ENCODE results near the gene CDH3. TPM values are rescaled to one million over a fixed set of nuclear protein-coding genes. Genes with fewer than 3 reads are reported as not detected.

CDH3 gene
- total and polyA plus RNA-seq, 2 of the 8 experiments (the other 6 are each of a cell fraction or from before 2014, with no cell fraction given): 146 to 171 TPM

DNA sequence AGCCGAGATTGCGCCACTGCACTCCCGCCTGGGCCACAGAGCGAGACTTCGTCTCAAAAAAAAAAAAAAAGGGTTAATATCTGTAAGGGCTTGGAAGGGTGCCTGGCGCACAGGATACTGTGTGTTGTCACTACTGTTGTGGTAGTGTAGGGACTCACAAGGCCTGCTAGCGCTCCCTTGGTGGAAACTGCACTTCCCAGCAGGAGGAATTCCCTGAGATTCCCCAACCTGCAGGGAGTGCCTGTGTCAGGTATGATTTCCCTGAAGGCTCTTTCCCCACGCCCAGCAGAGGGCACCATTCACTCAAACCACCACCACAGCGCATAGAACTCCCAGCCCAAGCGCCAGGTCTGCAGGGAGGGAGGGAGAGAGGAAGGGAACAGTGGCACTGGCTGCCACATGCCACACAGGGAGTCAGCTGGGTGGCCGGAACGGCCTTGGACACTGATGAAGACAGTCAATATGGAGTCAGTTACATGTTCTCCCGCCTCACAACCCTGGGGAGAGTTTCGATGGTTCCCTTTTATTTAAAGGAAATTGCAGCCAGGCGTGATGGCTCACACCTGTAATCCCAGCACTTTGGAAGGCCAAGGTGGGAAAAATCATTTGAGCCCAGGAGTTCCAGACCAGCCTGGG lies 59.2 kb downstream of the CDH3 start (continued):
- no peak for TF ChIP-seq POLR2AphosphoS5 (IDR thresholded peaks at IDR 0.05; ENCODE audit: low read depth, low read length)
- TF ChIP-seq CHD1 (IDR thresholded peaks at IDR 0.05; ENCODE audit: low read depth, low read length): no peak
- TF ChIP-seq SP2 (IDR thresholded peaks at IDR 0.05; ENCODE audit: low read length): no peak
- no peak for TF ChIP-seq CEBPB (IDR thresholded peaks at IDR 0.05; ENCODE audit: low read depth, low read length)
- TF ChIP-seq, protein P1, sequence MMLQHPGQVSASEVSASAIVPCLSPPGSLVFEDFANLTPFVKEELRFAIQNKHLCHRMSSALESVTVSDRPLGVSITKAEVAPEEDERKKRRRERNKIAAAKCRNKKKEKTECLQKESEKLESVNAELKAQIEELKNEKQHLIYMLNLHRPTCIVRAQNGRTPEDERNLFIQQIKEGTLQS (IDR thresholded peaks at IDR 0.05; ENCODE audit: insufficient read depth, low read depth, low read length): no peak
- TF ChIP-seq TCF12 (IDR thresholded peaks at IDR 0.05; ENCODE audit: low read depth, low read length): 0 out of 2 replicates have a peak, but pooled peaks have one; percentile 4
- TF ChIP-seq EZH2 (IDR thresholded peaks at IDR 0.05; ENCODE audit: low read depth, low read length, severe bottlenecking): no peak
- TF ChIP-seq HDAC6 (IDR thresholded peaks at IDR 0.05; ENCODE audit: low read depth, low read length): no peak
- TF ChIP-seq SIN3A (conservative IDR thresholded peaks at IDR 0.05 in 1 of 2, IDR thresholded peaks at IDR 0.05 in 1 of 2; ENCODE audit: low read depth in 1 of 2, low read length in 2 of 2): peak; percentile 52 to 78; a peak in 1 of 4 replicates
- no peak for TF ChIP-seq CBX8 (IDR thresholded peaks at IDR 0.05; ENCODE audit: borderline replicate concordance, low read depth, low read length)
